Gastroesophageal sphincter (tissue), 3 donors: Measurements from ENCODE around the gene SPATS2L.

Experiments
- CTCF ChIP-seq, 4 experiments: fragments of 200-600 bp in 2 of 4; fragments of 450-650 bp in 2 of 4; sonication (generic) in 1 of 4; IDR thresholded peaks; one replicate each; pipeline ENCODE4 v1.5.1; 2017 to 2019; ENCODE audit warnings: antibody characterized with exemption in 4 of 4, mild to moderate bottlenecking in 2 of 4, moderate library complexity in 2 of 4
- EP300 ChIP-seq: sonication (generic); formaldehyde crosslinking; IDR thresholded peaks from one replicate; pipeline ENCODE4 v1.6.1; 2017; ENCODE audit warnings: antibody characterized with exemption, mild to moderate bottlenecking

GRCh38 chr2:200447139-200447855 lies 140.8 kb downstream of the SPATS2L start:
- TF ChIP-seq CTCF (IDR thresholded peaks at IDR 0.05) (no peak), EP300 (no peak)
